Hematopoietic multipotent progenitor cell treated with erythropoietin and hydrocortisone succinate and interleukin-3 and kit ligand, for 17 days (in vitro differentiated cells): ENCODE results near the gene HLF.

ENCODE experiments used
- DNase-seq: peaks from one replicate; pipeline ENCODE4 v3.0.0-alpha.2; 2015; ENCODE audit warnings: low spot score

Gene HLF

DNA sequence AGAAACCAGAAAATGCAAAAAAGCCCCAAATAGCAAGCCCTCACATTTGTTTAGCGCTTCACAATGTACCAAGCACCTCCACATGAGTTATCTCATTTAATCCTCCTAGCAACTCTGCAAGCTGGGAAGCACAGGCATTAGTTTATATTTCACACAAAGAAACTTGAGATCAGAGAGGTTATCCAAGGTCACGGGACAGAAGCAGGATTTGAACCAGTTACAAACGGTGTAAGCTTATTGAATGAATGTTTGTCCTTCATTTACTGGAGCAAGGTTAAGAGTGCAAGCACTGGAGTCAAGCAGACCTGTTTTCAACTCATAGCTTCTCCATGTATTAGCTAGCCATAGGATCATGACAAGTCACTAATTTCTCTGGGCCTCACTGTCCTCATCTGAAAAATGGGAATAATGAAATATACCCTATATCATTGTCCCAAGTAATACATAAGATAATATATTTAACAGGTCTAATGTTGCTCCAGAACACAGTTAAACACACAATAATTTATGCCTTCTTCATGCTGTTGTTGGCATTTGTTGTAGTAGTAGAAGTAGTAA is 6.1 kb upstream of the HLF start:
- DNase-seq, result no peak

GRCh38 chr17:55259684-55260111 is 5.1 kb upstream of the HLF start:
- no peak for DNase-seq

DNA sequence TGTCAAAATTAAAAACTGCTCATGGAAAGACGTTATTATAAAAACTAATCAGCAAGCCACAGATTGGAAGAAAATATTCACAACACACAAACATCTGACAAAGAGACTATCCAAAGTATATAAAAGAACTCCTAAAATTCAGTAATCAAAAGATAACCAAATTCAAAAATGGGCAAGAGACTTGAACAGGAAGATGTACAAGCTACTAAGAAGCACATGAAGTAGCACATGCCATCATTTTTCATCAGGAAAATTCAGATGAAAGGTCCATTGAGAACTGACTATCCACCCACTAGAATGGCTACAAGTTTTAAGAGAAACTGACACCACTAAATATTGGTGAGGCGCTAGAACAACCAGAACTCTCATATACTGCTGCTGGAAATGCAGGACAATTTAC is 3.4 kb upstream of the HLF start:
- DNase-seq, result no peak

DNA sequence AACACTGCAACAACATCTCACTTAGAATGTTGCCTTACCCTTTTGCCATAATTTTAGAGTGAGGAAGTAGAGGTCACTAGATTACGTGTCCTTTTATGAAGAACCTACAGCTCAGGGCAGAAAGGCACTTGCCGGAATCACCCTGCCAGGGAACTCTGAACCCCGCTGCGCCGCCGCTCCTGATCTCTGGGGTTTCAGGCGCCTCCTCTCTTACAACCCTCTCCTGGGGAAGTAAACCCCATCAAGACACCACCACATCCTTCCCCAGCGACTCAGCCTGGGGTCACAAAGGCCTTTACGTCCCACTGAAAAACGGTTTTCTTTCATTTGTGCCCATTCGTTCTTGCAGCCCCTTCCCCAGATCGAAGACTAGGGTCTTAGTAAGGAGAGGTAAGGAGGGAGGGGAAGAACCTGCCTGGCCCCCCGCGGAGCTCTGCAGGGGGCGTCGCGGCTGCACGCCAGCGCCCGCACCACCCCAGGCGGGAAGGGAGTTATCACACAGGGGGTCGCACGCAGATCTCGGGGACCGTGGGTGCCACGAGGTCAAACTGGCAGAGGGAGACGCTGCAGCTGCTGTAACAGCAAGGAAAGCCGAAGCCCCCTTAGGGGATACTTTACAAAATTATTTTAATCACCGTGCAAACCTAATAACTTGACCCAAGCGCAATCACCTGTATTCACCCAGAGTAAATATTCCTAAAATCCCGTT is 1.0 kb upstream of the HLF start:
- no peak for DNase-seq

DNA sequence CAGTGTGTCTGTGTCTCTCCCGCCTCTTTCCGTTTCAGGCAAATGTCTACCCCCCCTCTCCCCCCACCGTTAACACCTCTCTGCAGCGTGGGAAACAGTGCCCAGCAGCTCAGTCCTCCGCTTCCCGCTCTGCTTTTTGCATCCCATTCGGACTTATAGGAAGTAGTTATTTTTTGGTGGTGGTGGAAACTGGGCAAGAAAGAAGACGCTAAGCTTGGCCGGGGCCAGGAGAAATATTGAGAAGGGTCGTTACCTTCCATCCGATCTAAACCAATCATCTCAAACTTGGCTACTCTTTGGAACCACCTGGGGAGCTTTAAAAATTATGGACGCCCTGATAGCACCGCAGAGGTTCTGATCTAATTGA is 499 bp upstream of the HLF start:
- DNase-seq, result no peak

- DNase-seq, result no peak
Measured at GRCh38 chr17:55265311-55266021, 706 bp downstream of the HLF start.

DNA sequence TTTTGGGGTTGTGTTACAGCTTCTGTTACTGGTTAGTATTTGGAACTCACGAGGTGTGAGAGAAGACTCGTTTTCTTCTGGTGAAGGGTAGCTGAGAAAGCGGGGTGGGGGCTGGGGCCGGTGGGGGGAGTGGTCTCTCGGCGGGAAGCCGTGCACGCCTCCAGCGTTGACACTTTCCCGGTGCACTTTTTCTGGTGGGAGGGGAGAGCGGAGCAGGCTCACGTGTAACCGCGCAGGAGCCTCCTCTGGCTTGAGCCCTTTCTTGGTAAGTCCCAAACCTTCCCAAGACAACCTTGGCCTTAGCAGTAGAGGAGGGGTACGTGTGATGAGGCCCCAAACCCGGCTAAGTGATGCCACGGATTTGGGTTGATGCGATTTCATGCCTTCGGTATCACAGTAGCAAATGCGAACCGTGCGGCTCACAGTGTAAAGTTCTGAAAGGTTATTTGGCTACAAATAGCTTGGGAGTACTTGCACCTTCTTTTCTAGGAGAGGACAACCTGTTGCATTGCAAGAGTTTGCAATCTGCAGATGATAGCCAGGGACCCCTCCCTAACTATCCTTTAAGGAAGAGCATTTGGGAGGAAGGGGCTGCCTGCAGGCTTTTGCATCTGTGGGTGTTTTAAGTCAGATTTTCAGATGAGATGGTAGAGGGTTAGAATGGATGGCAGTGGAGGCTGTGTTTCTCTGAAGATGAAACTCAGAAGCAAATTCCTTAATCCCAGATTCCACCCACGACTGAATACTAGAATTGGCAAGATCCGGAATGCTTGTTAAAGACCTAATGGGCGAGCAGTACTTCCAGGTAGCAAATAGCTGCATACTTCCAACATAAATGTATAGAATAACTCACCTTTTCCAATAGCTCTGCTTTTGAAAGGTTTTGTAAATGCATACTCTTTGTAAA is 1.5 kb downstream of the HLF start:
- no peak for DNase-seq

GRCh38 chr17:55266958-55267688 is 2.4 kb downstream of the HLF start:
- DNase-seq, result no peak

GRCh38 chr17:55267777-55268648 is 3.3 kb downstream of the HLF start:
- DNase-seq, result no peak

DNA sequence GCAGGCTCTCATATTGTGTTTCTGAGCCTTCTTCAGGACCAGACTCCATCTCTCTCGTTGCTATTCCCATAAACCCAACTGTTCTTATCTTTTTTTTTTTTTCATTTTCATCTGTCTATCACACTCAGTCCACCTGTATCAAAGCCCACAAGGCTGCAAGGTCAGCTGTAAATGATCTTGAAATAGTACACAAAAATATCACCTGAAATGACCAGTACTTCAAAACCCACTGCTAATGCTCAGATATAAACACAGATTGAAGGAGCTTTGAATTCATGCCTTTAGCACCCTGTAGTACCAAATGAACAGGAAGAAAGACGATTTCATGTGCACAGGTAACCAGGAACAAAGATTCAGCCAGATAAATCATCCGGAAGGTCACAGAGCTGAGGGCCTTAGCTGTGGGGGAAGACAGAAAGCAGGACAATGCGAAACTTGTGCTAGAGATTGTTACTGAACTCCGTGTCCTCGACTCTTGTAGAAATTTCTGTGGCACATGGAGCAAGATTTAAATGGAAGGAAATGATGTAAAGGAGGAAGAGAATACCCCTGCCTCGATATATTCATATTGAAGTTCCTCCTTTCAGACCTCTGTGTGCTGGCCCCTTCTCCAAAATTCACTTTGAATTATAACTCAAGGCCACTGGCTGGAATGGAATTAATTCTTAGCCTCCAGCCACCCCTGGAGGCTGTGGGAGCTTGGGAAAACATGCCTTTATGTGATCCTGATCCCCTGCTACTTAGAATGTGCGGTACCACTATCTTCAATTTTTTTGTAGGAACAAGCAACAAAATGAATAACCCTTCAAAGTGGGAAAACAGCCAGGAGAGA is 4.1 kb downstream of the HLF start:
- DNase-seq, result no peak

DNA sequence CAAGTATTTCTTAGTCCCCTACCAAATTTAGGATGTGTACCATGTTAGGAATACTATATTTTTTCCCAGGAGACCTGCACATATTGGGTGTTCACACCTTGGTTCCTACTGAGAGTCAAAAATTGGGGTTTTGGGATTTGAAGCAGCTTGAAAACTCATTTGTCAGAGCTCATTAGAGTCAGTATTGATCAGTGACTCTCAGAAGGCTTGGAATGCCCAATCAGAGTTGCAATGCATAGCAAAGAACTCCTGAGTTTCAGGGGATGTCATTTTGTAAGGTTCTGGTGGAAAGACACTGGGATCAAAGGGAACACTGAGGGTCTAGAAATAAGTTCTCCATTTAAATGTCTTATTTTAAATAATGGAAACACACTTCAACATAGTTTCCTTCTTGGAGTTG is 5.1 kb downstream of the HLF start:
- no peak for DNase-seq

- no peak for DNase-seq
Measured at GRCh38 chr17:55271223-55271571, 6.4 kb downstream of the HLF start.

DNA sequence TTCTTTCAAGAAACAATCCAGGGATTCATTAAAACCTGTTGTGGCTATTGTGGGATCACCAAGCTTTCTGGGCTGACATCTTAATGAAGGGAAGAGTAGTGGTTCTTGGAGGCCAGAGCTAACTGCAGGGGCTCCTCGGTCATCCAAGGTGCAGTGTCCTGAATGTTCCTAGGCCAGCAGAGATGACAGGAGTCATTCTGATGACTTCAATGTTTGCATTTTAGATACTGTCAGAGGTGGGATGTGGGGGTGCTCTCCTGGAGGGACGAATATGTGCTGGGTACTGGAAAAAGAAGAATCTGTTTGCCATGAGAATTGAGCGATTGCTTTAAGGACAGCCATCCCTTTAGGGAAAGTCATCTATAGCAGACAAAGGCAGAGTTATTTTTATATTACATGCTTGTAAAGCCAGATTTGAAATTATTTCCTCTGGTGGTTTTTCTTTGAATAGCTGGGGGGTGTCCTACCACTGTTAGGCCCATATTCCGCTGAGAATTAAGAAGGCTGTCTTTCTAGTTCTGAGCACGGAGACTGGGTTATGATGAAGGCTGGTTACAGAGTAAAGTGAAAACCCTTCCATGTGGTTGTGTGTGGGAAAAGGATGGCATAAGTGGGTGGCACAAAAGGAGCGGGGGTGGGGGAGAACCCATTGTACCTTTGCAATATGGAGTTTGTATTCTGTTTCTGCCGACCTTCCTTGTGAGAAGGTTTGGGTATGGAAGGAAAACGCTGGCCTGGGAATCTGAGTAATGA is 7.4 kb downstream of the HLF start:
- DNase-seq, result no peak

GRCh38 chr17:55272711-55273578 is 8.2 kb downstream of the HLF start:
- DNase-seq, result no peak

DNA sequence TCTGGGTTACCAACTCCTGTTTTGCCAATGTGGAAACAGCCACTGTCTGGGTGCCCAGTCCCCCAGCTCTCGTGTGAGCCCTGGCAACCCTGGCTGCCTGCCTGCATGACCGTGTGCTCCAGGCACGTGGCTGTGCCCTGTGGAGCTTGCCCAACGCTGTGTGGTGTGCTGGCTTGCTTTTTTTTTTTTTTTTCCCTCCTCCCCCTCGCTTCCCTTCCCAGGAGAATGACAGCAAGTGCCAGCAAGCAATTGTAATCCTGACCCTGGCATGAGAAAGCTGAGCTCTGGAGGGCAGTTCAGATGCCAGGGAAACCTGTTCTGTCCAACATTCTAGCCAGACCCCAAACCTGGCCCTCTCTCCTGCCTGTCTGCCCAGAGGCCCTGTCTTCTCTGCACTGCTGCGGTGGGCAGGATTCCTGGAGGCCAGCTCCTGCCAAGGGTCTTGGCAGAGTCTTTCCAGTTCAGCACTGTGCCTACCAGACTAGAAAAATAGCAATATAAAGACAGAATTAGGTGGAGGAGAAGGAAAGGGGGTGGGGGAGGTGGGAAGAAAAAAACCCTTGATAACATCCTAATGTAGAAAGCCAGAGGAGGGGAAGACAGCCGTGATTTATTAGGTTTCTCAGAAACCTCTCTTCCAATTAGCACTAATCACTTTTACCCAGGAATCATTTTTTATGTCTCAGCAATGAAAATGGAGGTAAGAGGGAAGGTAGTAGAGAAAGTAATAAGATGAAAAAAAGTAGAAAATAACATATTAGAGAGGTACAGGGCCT is 9.0 kb downstream of the HLF start:
- no peak for DNase-seq

DNA sequence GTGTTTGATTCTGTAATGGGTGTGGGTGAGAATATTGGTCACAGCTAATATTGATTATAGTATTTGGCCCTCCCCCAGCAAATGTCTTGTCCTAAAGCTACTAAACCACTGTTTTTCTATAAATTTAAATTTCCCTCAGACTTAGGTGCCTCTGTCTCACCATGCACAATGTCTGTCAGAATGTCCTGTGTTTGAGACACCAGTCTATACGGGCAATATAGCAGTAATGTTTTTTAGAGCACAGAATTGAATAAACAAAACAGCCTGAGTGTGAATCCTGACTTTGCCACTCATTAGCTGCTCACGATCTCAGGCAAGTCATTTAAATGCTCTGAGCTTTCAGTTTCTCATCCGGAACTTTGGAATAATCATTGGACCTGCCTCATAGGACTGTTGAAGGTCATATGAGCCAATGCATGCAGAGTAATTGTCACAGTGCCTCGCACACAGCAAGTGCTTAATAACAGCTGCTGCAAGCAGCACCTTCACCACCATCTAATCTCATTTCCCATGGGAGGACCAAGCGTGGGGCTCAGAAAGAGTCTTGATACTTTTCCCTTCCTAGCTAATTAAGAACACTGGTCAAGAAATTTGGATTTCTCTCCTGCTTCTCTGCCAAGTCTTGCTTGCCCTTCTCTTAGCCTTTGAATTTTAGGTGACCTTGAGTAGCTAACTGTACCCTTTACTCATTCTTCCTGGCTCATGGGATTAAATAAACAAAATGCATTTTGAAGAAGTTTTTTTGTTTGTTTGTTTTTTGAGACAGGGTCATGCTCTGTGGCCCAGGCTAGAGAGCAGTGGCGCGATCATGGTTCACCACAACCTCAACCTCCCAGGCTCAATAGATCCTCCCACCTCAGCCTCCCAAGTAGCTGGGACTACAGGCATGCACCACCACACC is 9.8 kb downstream of the HLF start:
- DNase-seq, result no peak
